CD4-positive, alpha-beta T cell treated with Interleukin-15 for 4 hours (primary cell): ENCODE results near the gene ILRUN.
"Not testable (repeated sequence)": the region's sequence is repeated elsewhere in the genome, so short reads cannot be mapped to it uniquely, and the experiment has no call there.

Experiments
- DNase-seq: peaks from one replicate; pipeline ENCODE4 v3.0.0-alpha.2; 2020; ENCODE audit warnings: low spot score

ILRUN gene

DNA sequence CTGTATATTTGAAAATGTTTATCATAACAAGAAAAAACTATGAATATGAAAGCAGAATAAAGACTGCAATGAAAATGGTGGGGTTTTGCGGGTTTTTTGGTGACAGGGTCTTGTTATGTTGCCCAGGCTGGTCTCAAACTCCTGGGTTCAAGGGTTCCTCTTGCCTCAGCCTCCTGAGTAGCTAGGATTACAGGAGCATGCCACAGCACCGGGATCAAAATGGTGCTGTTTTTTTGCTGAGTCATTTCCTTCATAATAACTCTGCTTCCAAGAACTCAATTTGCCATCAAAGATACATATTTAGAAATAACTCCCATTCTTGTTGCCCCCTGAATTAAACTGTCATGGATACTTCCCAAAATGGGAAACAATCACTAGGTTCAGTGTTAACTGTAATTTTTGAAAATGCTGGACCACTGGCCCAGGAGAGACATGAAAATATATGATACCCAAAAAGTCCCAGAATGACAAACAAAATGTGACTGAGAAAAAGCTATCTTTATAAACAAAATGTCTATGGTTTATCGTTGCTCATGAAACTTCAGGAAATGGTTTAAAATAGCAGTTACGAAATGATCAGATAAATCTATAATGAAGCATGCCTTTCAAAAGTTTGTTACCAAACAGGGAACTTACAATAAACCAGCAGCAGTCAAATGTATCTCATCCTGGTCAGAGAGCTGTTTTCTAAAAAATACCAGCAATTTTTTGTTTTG is 32.2 kb downstream of the ILRUN start:
- DNase-seq: no peak

DNA sequence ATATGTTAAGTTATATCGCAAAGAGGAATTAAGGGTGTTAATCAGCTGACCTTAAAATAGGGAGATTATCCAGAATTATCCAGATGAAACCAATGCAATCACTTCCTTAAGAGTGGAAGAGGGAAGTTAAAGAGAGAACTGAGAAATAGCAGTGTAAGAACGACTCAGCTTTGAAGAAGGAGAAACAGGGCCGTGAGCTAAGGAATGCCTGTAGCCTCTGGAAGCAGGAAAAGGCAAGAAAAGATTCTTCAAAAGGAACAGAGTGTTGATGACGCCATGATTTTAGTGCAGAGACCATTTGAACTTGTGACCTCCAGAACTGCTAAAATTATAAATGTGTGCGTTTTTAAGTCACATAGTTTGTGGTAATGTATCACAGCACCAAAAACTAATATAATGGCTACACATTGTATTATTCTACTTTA is 32.7 kb downstream of the ILRUN start:
- DNase-seq: no peak

DNA sequence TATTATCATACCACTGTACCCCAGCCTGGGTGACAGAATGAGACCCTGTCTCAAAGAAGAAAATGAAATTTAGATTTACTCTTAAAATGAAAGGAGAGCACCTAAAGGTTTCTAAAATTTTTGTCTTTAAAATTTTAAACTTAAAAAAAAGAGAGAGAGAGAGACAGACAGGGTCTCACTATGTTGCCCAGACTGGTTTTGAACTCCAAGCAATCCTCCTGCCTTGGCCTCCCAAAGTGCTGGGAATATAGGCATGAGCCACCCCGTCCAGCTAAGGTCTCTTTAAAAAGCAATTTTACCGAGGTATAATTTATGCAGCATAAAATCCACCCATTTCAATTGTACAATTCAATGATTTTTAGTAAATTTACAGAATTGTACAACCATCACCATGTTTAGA is 33.2 kb downstream of the ILRUN start:
- DNase-seq: no peak

DNA sequence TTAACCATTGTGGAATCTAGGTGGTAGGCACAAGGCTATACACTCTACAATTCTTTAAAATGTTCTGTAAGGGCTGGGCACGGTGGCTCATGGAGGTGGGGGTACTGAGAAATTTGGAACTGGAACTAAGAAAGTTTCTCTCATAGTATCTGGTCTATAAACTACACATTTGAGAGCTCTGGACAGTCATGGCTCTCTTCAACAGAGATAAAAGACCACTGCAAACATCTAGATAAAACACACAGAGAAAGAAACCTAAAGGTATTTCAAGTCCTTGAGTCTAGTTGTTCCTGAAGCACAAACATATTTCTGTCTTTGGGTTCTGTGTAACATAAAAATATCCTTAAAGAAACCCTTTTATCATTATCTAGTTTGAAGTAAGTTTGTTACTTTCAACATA is 35.2 kb downstream of the ILRUN start:
- DNase-seq: no peak

DNA sequence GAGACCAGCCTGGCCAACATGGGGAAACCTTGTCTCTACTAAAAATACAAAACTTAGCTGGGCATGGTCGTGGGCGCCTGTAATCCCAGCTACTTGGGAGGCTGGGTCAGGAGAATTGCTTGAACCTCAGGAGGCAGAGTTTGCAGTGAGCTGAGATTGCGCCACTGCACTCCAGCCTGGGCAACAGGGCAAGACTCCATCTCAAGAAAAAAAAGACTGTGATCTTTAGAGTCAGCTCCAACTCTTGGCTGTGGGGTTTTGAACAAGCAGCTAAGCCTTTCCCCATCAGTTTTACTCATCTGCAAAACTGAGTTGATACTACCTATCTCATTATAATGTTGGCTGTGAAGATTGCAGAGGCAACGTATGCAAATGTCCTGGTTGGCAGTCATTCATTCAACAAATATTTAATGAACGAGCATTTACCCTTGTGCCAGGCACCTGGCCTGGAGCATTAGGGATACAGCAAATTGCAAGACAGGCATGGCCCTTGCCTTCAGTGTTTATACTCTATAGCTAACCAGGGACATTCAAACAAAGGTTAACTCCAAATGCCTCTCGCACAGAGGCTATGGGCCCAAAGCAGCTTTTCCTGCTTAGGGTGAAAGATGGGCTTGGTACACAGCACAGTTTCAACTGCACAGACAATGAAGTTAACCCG is 37.8 kb downstream of the ILRUN start:
- DNase-seq: no peak

DNA sequence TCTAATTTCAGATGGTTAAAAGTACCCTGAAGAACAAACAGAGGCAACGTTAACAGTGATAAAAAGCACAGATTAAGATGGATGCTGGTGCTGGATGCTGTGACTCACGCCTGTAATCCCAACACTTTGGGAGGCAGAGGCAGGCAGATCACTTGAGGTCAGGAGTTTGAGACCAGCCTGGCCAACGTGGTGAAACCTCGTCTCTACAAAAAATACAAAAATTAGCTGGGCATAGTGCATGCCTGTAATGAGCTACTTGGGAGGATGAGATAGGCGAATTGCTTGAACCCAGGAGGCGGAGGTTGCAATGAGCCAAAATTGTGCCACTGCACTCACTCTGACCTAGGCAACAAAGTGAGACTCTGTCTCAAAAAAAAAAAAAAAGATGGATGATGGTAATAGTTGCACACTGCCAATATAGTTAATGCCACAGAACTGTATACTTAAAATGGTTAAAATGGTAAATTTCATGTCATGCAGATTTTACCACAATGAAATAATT is 38.5 kb downstream of the ILRUN start:
- DNase-seq: not testable (repeated sequence)

DNA sequence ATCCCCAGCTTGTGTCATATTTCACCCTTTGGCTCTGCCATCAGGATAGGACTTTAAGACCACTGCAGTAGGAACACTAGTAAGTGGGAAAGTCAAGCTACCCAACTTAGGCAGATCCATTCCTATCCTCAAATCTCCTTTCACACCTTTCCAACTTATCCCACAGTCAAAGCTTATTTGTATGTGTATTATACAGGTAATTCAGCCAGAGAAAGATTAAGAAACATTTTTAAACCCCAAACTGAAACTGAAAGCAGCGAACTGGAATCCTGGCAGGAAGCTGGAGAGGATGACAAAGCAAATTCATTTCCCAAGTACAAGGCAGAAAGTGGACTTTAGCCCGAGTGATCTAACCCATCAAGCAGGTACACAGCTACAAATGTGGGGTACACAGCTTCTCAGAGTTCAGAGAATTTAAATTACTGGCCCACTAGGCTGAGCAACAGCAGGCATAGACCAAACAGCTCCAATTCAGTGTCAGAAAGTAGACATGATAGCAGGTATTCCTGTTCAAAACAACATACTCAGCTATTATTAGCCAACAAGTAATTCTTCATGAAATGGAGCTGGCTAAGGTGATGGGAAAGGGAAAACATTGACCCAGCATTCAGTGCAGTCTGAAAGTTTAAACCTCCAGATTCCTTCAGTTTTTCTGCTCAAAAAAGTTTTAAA is 39.1 kb downstream of the ILRUN start:
- DNase-seq: peak; percentile 32

DNA sequence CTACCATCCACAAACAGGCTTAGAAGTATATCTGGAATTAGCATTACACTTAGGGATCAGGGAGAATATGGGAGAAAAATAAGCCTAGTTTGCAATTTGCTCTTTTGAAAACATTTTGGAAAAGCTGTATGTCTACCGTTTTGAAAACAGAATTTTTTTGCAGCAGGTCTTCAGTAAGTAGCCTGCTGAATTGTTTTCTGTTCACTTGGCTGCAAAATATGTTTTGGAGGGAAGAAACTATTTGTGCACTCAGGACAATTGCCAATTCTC is 39.6 kb downstream of the ILRUN start:
- DNase-seq: no peak

DNA sequence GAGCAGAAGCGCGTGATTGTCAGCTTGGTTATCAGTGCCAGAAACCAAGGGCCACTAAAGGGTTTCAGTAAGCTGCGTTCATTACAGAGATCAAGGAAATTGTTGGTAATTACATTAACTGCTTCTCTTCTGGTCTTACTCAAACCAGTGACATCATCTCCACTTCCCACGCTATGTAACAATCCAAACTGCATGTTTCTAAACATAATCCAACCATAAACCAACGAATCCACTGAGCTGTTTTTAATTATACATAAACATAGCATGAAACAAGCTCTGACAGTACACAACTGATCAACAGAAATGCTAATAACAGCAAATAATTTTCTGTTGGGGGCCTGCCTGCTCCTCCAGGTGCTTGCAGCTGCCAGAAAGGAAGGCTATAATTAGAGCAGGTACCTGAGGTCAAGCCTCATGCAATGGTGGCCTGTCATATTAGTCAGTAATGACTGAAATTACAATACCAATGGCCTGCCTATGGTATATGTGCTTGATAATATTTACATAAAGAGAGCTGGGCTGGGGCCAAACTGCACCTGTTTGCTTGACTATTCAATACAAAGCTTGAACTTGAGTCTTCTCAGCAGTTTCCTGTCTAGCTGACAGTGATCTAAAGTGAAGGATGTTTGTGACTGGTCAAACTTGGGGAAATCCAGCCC is 40.1 kb downstream of the ILRUN start:
- DNase-seq: peak; percentile 37

DNA sequence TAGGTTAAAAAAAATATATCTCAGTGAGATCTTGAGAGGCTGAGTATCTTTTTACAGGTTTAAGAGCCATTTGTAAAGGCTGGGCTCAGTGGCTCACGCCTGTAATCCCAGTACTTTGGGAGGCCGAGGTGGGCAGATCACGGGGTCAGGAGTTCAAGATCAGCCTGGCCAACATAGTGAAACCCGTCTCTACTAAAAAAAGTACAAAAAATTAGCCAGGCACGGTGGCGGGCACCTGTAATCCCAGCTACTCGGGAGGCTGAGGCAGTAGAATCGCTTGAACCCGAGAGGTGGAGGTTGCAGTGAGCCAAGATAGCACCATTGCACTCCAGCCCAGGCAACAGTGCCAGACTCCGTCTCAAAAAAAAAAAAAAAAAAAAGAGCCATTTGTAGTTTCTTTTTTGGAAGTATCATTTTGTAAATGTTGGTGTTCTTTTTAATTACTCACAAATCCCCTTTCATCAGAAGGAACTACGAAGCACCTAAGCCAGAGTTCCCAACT is 40.6 kb downstream of the ILRUN start:
- not testable (repeated sequence) for DNase-seq

DNA sequence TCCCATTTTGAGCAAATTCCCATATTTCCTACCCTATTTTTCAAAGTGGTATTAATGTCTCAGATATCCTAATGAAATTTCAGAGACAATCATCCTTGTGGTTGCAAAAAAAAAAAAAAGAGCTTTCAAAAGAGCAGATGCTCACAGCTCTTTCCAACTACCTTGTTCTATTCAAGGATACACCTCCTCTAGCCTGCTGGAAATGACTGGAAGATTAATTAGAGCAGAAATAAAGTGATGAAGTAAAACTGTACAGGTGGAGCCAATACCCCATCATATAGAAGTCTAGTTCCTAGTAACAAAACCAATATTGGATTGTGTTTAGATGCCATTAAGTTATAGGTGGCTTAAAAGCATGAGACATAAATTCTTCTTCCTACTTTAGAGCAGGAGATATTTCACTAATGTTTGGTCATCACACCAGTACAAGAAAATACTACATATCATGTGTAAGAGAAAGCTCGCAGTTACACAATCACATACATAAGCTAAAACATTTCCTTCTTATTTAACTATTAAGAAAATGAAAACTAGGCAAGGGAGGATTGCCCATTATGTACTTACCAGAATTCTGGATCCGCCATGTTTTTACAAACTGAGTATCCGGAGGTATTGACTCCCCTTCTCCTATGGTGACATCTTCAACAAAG is 42.4 kb downstream of the ILRUN start:
- no peak for DNase-seq

DNA sequence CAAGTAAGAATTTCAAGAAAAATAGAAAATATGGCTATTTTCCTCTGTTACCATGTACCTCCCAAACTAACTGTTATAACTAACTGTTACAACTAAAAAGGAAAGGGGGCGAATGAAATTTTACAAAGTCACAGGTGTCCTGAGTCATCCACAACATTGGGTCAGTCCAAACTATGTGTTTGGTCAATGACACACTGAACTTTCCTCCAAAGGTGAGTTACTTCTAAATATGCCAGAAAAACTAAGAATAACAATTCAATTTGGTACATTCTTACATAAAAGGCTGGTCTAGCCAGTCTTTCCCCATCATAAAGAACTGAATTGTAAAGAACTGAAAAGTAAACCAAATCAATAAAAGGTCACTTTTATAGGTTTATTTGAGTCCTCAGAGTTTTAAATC is 44.3 kb downstream of the ILRUN start:
- DNase-seq: no peak

DNA sequence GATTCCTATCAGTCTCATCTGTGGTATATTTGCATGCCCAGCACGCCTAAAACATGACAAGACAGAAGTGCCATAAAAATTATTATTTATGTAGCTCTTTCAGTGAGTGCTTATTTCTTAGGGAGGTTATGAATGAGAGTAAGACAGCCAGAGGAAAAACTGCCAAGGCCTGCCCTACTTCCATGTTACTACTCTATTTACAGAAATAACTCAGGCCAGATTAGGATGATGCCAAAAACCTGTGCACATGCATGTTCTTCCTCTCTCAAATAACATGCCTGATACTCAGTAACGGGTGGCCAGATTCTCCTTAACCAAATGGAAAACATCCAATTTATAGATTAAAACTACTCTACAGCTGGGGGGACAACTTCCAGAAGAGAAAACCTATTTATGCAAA is 45.7 kb downstream of the ILRUN start:
- no peak for DNase-seq

DNA sequence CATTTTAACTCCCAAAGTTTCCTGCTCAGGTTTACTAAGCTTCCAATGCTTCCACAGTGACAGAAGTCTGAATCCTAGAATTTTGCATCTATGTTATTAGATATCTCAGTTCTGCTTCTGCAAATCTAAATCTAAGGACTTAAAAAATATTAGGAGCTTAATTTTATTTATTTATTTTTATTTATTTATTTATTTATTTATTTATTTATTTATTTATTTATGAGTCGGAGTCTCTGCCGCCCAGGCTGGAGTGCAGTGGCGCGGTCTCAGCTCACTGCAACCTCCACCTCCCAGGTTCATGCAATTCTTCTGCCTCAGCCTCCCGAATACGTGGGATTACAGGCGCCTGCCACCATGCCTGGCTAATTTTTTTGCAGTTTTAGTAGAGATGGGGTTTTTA is 46.3 kb downstream of the ILRUN start:
- DNase-seq: not testable (repeated sequence)

DNA sequence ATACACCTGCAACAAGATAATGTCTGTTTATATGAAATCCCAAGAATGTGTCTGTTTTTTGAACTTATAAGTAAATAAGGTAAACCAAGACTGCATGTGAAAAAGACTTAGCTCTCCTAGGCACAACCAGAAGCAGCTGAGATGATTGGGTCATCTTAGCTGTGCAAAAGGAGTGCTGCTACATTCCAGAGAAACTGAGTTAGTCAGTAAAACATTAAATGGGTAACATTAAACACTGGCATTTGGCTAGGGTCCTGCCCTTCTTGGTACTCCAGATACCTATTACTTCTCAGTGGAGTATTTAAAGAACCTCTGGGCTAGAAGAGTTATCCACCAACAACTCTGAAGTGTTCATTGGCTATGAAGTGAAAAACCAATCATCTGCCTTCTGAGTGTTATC is 47.8 kb downstream of the ILRUN start:
- no peak for DNase-seq
